ENCODE measurements around the gene PLCD3. TPM values are rescaled to one million over a fixed set of nuclear protein-coding genes. Genes with fewer than 3 reads are reported as not detected.

Gene PLCD3
- total and polyA plus RNA-seq, 2 of the 8 experiments (the other 6 are each of a cell fraction or from before 2014, with no cell fraction given): 26.5 to 48.1 TPM

GRCh38 chr17:45155029-45155428 lies 22.7 kb upstream of the PLCD3 start:
- FAIRE-seq (no peak), DNase-seq (ENCODE audit: low read depth in 1 of 2, low spot score in 2 of 2) (no peak)
- H3K79me1 ChIP-seq (ENCODE audit: low read depth, low read length): no peaks in the 10 kb centered on the region; the same call in 1 of the 2 replicates
- H3K27ac ChIP-seq (ENCODE audit: low read depth, low read length): no peak overlapping the region
- no peak overlapping the region for H3K14ac ChIP-seq (ENCODE audit: insufficient read length)
- H4K5ac ChIP-seq (ENCODE audit: insufficient read length, low read depth, low read length): no peak overlapping the region
- no peaks in the 10 kb centered on the region for H3K27me3 ChIP-seq (replicated peaks in 1 of 4; ENCODE audit: control insufficient read depth in 3 of 4, extremely low read depth in 1 of 4, insufficient read depth in 3 of 4, low read length in 3 of 4)
- H2BK5ac ChIP-seq (ENCODE audit: low read depth, low read length): no peak overlapping the region
- H3K36me3 ChIP-seq (ENCODE audit: control insufficient read depth in 2 of 4, insufficient read depth in 4 of 4, low read length in 3 of 4): no peaks in the 10 kb centered on the region
- WGBS, 2 experiments (ENCODE audit: extremely low coverage in 1 of 2, insufficient coverage in 1 of 2, insufficient read length in 1 of 2, insufficient replicate concordance in 2 of 2, low coverage in 1 of 2, low lambda C conversion rate in 2 of 2, missing lambda C conversion rate in 1 of 2): 92% methylated on average over 4 of the region's 4 CpGs; no CpG with 5 or more reads in 1 of the 2 experiments
- H2BK12ac ChIP-seq (ENCODE audit: low read depth, low read length): no peak overlapping the region
- ChIA-PET POLR2A (ENCODE audit: partially characterized antibody) (interaction anchor here (0.9 to 26.8 kb wide), 7 partner anchors 2 to 184 kb away, joined by 3 to 1076 read pairs (median 4); partner anchors contain the start of genes HEXIM1, HEXIM2 and NMT1), CTCF (ENCODE audit: partially characterized antibody) (interaction anchor here (0.6 to 11.5 kb wide), 13 partner anchors 9 to 718 kb away, joined by 3 to 90 read pairs (median 3); partner anchors contain the start of gene ACBD4)
- H3K23me2 ChIP-seq (ENCODE audit: low read depth, low read length): no peaks in the 10 kb centered on the region
- peaks cover 0 to 23% of the 10 kb centered on the region in 2 experiments; a peak in 2 of 4 replicates for H3K79me2 ChIP-seq (ENCODE audit: control insufficient read depth in 1 of 2, insufficient read depth in 2 of 2, low read length in 2 of 2)
- no peak overlapping the region for H2AK5ac ChIP-seq (ENCODE audit: low read depth, low read length)
- no peaks in the 10 kb centered on the region for H3K9me3 ChIP-seq (ENCODE audit: insufficient read depth in 2 of 2, low read depth in 1 of 2, low read length in 1 of 2)
- no peak overlapping the region for H3K23ac ChIP-seq (ENCODE audit: insufficient read length)
- H3K4me3 ChIP-seq (ENCODE audit: extremely low read depth in 1 of 4, insufficient read depth in 2 of 4, low read depth in 3 of 4, low read length in 4 of 4): no peak overlapping the region
- no peak overlapping the region for H2BK120ac ChIP-seq (replicated peaks; ENCODE audit: low read depth, low read length)
- no peak overlapping the region for H2BK20ac ChIP-seq (ENCODE audit: low read length)
- H4K91ac ChIP-seq (replicated peaks; ENCODE audit: insufficient read length, low read length): no peak overlapping the region
- no peak overlapping the region for H2BK15ac ChIP-seq (ENCODE audit: low read length)
- H4K8ac ChIP-seq (ENCODE audit: extremely low read depth, insufficient read depth, low read length): no peak overlapping the region
- H3K4me1 ChIP-seq (replicated peaks in 1 of 4; ENCODE audit: control insufficient read depth in 3 of 4, insufficient read depth in 4 of 4, low read length in 3 of 4): peaks cover 0 to 2% (median 0%) of the 10 kb centered on the region in 4 experiments; a peak in 2 of 7 replicates
- peaks cover 5% of the 10 kb centered on the region in 2 experiments for H4K20me1 ChIP-seq (replicated peaks in 1 of 2; ENCODE audit: control insufficient read depth in 1 of 2, insufficient read depth in 2 of 2, low read length in 2 of 2)
- H3K4me2 ChIP-seq (ENCODE audit: insufficient read depth in 1 of 2, low read depth in 2 of 2, low read length in 2 of 2): no peak overlapping the region
- H3K4ac ChIP-seq (replicated peaks; ENCODE audit: insufficient read length, low read depth, low read length): no peak overlapping the region
- H3K9ac ChIP-seq (replicated peaks in 1 of 4; ENCODE audit: extremely low read depth in 1 of 4, low read depth in 3 of 4, low read length in 3 of 4): no peak overlapping the region
- H3K56ac ChIP-seq (replicated peaks; ENCODE audit: insufficient read length, low read depth, low read length): no peak overlapping the region
- H3K18ac ChIP-seq (ENCODE audit: extremely low read depth, low read length): no peak overlapping the region
- H2AFZ ChIP-seq (ENCODE audit: low read length): no peak overlapping the region
- TF ChIP-seq KDM4A (IDR thresholded peaks at IDR 0.05; ENCODE audit: low read depth, low read length, severe bottlenecking): no peak
